Right lobe of liver (tissue), 4 donors: ENCODE measurements around the gene CALCR.

ENCODE experiments used
- POLR2A ChIP-seq: fragments of 450-650 bp; IDR thresholded peaks from one replicate; pipeline ENCODE4 v1.6.1; 2017; ENCODE audit warnings: antibody characterized with exemption, mild to moderate bottlenecking
- TF ChIP-seq, protein P1 (sequence below), 4 donors: fragments of 200-600 bp in 3 of 4; fragments of 450-650 bp in 1 of 4; IDR thresholded peaks; one replicate each; pipeline versions ENCODE4 v1.5.1 to v1.8.0; 2016 to 2022; ENCODE audit warnings: antibody characterized with exemption in 4 of 4, mild to moderate bottlenecking in 2 of 4
- donor health status: DM: no; HTN: no; CAD: no.
- donor health status: DM: no; HTN: no; CAD: no.
- donor health status: DM: no; HTN: yes; CAD: no.

DNA sequence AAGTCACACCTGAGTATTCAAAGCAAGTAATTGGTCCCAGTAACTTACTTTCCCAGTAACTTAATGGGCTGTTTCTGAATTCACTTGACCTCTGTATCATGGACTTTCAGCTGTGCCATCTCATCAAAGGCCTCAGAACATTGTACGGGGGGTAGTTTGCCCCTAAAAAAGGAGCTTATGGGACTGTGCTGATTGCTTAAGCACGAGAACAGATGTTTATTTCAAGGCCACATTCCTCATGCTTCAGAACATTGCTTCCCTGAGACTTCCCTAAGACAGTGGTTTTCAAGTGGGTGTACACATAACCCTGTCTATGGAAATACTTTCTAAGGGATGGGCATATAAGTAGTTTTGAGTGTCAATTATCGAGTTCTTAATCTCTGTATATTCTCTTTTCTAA lies 26.8 kb downstream of the CALCR start:
- TF ChIP-seq, protein P1, sequence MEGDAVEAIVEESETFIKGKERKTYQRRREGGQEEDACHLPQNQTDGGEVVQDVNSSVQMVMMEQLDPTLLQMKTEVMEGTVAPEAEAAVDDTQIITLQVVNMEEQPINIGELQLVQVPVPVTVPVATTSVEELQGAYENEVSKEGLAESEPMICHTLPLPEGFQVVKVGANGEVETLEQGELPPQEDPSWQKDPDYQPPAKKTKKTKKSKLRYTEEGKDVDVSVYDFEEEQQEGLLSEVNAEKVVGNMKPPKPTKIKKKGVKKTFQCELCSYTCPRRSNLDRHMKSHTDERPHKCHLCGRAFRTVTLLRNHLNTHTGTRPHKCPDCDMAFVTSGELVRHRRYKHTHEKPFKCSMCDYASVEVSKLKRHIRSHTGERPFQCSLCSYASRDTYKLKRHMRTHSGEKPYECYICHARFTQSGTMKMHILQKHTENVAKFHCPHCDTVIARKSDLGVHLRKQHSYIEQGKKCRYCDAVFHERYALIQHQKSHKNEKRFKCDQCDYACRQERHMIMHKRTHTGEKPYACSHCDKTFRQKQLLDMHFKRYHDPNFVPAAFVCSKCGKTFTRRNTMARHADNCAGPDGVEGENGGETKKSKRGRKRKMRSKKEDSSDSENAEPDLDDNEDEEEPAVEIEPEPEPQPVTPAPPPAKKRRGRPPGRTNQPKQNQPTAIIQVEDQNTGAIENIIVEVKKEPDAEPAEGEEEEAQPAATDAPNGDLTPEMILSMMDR (IDR thresholded peaks at IDR 0.05): no peak
- TF ChIP-seq POLR2A: no peak
